Measurements from ENCODE around the gene TFPT.
"Not testable (repeated sequence)": the region's sequence is repeated elsewhere in the genome, so short reads cannot be mapped to it uniquely, and the experiment has no call there.

TFPT gene

DNA sequence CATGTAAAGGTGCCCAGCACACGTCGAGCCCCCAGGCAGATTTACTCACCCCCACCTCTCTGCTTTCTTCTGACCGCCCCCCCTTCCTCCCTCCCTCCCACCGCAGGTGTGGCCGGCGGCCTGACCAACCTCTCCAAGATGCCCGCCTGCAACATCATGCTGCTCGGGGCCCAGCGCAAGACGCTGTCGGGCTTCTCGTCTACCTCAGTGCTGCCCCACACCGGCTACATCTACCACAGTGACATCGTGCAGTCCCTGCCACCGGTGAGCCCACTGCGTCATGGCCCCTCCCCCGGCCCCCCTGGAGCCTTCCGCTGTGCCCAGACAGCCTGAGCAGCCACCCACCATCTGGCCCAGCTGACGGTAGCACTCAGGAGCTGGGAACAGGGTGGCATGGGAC lies 8.9 kb upstream of the TFPT start:
- DNase-seq (ENCODE audit: low read depth, low spot score): no peak

DNA sequence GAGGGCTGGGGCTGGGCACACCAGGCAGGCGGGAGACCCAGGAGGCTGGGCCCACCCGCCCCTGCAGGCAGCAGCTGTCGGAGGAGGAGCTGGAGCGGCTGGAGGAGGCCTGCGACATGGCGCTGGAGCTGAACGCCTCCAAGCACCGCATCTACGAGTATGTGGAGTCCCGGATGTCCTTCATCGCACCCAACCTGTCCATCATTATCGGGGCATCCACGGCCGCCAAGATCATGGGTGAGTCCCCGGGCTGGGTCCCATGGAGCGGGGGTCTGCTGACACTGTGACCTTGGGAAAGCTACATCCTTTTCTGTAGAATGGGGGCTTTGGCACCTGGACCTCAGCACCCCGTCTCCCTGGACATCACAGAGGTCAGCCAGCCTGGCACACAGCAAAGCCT lies 8.2 kb upstream of the TFPT start:
- DNase-seq (ENCODE audit: low read depth, low spot score): no peak

DNA sequence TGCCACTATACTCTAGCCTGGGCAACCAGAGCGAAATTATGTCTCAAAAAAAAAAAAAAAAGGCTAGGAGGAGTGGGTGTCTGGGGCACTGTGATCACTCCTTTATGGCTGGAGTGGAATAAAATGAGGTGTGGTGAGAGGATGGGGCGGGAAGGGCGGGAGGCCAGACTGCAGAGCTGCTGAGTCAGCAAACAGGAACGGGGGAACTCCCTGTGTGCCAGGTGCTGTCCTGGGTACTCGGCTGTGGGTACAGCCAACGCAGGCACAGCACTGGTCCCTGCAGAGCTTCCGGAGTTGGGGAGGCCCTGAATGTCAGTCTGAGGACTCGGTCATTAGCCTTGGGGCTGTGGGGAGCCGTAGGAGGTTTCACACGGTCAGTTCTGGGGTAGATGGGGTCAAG lies 5.8 kb upstream of the TFPT start:
- no peak for DNase-seq (ENCODE audit: low read depth, low spot score)

- DNase-seq (ENCODE audit: low read depth, low spot score): no peak
Measured at GRCh38 chr19:54114340-54115108, 933 bp downstream of the TFPT start.

GRCh38 chr19:54109651-54110050 lies 5.8 kb downstream of the TFPT start:
- DNase-seq (ENCODE audit: low read depth, low spot score): no peak

- DNase-seq (ENCODE audit: low read depth, low spot score): no peak
Measured at GRCh38 chr19:54108496-54108895, 7.0 kb downstream of the TFPT start.

DNA sequence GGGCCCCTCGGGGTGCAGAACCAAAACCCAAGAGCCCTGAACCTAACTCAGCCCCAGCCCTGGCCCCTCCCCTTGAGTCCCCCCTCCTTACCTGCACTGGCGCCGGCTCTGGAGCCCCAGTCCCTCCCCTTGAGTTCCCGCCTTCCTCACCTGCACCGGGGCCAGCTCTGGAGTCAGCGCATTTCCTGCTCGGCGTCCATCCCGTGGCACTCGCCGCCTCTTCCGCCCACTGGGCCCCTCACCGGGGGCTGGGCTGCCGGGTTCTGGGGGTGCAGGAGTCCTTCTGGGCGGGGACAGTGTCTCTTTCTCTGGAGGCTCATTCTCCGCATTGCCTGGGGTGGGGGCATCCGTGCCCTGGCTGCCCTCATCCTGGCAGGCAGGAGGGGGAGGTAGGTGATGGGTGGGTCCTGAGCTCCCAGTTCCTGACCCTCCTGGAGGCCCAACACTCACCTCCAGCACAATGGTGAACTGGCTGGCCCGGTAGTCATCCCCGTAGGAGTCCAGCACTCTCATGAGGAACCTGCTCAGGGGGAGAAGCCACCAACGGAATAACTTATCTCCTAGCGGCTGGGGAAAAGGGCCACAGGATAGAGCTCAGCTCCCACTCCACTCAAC lies 7.5 kb downstream of the TFPT start:
- no peak for DNase-seq (ENCODE audit: low read depth, low spot score)

DNA sequence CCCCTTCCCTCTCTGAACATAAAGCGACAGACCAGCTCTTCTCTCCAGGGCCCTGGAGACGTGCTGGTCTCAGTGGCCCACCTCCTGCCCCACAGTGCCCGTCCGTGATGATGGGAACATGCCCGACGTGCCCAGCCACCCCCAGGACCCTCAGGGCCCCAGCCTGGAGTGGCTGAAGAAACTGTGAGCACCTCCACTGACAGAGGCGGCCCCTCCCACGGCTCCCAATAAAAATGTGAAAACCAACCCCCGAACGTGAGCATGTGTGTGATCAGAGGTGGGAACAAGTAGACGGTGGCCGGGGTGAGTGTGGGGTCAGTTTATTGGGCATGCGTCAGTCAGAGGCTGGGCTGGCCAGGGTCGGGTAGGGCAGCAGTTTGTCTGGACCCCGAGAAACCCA lies 8.7 kb downstream of the TFPT start:
- no peak for DNase-seq (ENCODE audit: low read depth, low spot score)

GRCh38 chr19:54105796-54106195 lies 9.7 kb downstream of the TFPT start:
- DNase-seq (ENCODE audit: low read depth, low spot score): no peak

DNA sequence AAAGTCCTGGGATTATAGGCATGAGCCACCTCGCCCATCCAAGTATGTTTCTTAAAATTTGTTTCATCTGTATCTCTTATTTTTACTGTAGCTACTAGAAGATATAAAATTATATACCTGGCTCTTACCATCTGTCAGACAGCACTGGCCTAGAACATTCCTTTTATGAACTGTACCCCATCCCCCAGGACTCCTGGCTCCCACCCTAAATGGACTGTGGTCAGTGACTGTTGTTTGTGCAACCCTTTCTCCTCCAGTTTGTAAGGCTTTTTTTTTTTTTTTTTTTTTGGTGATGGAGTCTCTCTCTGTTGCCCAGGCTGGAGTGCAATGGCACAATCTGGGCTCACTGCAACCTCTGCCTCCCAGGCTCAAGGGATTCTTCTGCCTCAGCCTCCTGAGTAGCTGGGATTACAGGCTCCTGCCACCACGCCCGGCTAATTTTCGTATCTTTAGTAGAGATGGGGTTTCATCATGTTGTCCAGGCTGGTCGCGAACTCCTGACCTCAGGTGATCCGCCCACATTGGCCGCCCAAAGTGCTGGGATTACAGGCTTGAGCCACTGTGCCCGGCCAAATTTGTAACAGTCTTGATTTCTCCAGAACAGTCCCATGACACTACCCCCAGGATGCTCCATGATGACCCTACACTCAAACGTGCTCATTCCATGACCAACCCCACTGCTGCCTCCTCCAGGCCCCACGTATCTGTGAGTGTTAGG lies 10.3 kb downstream of the TFPT start:
- no peak for DNase-seq (ENCODE audit: low read depth, low spot score)

- DNase-seq (ENCODE audit: low read depth, low spot score): peak; percentile 97
Measured at GRCh38 chr19:54102421-54103169, 12.9 kb downstream of the TFPT start, which contains the start of gene NDUFA3. Gene NDUFA3, plus strand, starts transcription at chr19:54102855. Its CDS starts 24 bp downstream, at chr19:54102879.

DNA sequence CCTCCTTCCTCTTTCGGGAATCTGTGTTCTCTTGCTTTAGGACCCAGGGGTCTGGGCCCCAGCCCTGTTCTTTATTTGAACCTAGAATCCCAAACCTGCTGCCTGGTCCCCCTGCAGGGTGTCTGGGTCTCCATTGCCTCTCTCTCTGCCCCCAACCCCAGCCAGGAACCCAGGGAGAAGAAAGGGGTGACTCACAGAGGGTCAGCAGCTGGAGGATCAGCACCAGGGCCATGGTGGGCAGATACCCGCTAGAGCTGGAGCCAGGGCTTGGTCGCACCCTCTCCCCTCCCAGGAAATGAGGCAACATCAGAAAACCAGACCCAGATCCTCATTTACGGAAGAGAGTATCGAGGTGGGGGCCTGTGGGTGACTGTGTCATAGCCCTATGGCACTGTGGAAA lies 14.9 kb downstream of the TFPT start, which contains the start of gene OSCAR:
Gene OSCAR (minus strand): TSS at position 243 of the 400 bp plus-strand sequence. CDS start 11 bp downstream, at position 232.
- no peak for DNase-seq (ENCODE audit: low read depth, low spot score)

DNA sequence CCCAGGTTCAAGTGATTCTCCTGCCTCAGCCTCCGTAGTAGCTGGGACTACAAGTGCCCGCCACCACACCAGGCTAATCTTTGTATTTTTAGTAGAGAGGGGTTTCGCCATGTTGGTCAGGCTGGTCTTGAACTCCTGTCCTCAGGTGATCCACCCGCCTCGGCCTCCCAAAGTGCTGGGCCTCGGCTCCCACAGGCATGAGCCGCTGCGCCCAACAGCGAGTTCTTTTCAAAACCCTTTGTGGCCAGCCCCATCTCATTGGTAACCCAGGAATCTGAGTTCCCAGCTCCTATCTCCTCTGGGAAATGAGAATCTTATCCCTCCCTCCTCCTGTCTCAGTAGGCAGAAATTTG lies 15.6 kb downstream of the TFPT start:
- not testable (repeated sequence) for DNase-seq (ENCODE audit: low read depth, low spot score)

- no peak for DNase-seq (ENCODE audit: low read depth, low spot score)
Measured at GRCh38 chr19:54099190-54099902, 16.1 kb downstream of the TFPT start.

DNA sequence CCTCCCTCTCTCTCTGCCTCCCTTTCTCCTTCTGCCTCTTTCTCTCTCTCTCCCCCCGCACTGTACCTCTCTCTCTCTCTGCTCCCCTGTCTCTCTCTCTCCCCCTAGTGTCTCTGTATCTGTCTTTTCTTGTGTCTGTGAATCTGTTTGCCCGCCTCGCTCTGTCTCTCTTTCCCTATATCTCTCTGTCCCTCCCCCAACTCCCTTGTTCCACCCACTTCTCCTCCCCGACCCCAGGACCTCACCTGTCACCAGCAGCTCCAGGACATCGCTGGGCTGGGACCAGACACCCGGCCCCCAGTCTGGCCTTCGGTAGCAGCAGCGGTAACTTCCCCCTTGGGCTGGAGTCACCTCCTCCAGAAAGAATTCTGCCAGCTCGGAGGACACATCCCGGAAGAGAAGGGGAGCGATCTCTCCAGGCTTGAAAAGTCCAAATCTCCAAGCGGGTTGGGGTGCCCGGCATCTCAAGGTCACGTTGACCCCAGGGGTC lies 18.8 kb downstream of the TFPT start:
- no peak for DNase-seq (ENCODE audit: low read depth, low spot score)

GRCh38 chr19:54095859-54096616 lies 19.4 kb downstream of the TFPT start:
- not testable (repeated sequence) for DNase-seq (ENCODE audit: low read depth, low spot score)

- DNase-seq (ENCODE audit: low read depth, low spot score): no peak
Measured at GRCh38 chr19:54095136-54095858, 20.2 kb downstream of the TFPT start.

GRCh38 chr19:54094426-54095000 lies 20.9 kb downstream of the TFPT start:
- no peak for DNase-seq (ENCODE audit: low read depth, low spot score)

GRCh38 chr19:54084410-54084809 lies 31.0 kb downstream of the TFPT start:
- DNase-seq (ENCODE audit: low read depth, low spot score): no peak

Measured in iPS DF 19.7 (cell line).